ENCODE data around the gene EDC4.

EDC4 gene

GRCh38 chr16:67853670-67854069, 19.2 kb upstream of the EDC4 start:
- no peak for DNase-seq (ENCODE audit: extremely low read depth, low read depth)
- TF ChIP-seq CTCF (IDR thresholded peaks at IDR 0.05; ENCODE audit: low read depth, low read length) = no peak

- DNase-seq (ENCODE audit: extremely low read depth, low read depth) = no peak
- no peak for TF ChIP-seq CTCF (IDR thresholded peaks at IDR 0.05; ENCODE audit: low read depth, low read length)
Observed at GRCh38 chr16:67855789-67856188, 17.1 kb upstream of the EDC4 start.

- DNase-seq (ENCODE audit: extremely low read depth, low read depth) = no peak
- TF ChIP-seq CTCF (IDR thresholded peaks at IDR 0.05; ENCODE audit: low read depth, low read length) = no peak
Observed at GRCh38 chr16:67856927-67857546, 15.8 kb upstream of the EDC4 start.

- TF ChIP-seq CTCF (IDR thresholded peaks at IDR 0.05; ENCODE audit: low read depth, low read length) = no peak
Observed at GRCh38 chr16:67857547-67858233, 15.2 kb upstream of the EDC4 start.

GRCh38 chr16:67858500-67858899, 14.4 kb upstream of the EDC4 start:
- no peak for TF ChIP-seq CTCF (IDR thresholded peaks at IDR 0.05; ENCODE audit: low read depth, low read length)
- no peak for DNase-seq (ENCODE audit: extremely low read depth, low read depth)

More at GRCh38 chr16:67857547-67858233, 15.2 kb upstream of the EDC4 start:
- peak; percentile 85 for DNase-seq (ENCODE audit: extremely low read depth, low read depth)

GRCh38 chr16:67860589-67861398, 12.1 kb upstream of the EDC4 start:
- TF ChIP-seq CTCF (IDR thresholded peaks at IDR 0.05; ENCODE audit: low read depth, low read length) = no peak
- DNase-seq (ENCODE audit: extremely low read depth, low read depth) = no peak

GRCh38 chr16:67861877-67862276, 11.0 kb upstream of the EDC4 start:
- TF ChIP-seq CTCF (IDR thresholded peaks at IDR 0.05; ENCODE audit: low read depth, low read length) = no peak
- no peak for DNase-seq (ENCODE audit: extremely low read depth, low read depth)

All from AG09319 (cell line).